ENCODE results near the gene ZNF48.
"Not testable (repeated sequence)": the region's sequence is repeated elsewhere in the genome, so short reads cannot be mapped to it uniquely, and the experiment has no call there.

ZNF48 gene

DNA sequence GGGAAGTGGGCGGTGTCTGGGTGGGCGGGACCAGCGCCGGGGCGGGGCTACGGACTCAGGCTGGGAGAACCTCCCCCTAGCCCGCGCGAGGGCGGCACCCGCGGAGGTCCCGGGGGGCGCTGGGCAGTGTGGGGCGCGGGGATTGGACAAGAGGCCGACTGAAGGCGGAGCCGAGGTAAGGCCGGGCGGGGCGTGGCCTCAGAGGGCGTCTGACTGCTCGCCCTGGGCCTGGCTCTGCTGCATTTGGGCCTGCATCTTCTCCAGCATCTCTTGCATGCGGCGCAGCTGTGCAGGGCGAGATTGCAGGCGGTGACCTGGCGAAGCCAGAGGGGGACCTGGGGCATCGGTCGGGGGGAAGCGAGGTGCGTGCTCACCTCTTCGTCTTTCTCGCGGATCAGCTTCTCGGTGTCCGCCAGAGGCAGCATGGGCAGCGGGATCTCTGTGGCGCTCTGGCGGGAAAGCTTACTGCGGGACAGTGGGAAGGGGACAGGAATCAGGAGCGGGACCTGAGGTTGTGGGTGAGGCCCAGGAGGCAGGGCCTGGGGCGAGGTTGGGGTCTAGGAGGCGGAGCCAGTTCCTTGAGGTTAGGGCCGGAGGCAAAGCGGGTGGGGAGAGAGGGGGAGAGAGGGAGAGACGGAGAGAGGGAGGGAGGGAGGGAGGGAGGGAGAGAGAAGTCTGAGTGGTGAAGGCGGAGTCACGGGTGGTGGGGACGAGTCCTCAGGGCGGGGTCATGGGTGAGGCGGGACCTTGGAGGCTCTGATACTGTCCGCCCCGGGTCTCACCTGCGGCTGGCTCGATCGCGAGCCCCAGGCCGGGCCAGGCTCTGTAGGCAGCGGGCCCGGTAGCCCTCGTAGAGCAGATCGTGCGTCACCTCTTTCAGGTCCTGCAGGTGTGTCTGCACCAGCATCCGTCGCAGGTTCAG is 16.7 kb upstream of the ZNF48 start:
- DNase-seq = peak; percentile 91 to 96

DNA sequence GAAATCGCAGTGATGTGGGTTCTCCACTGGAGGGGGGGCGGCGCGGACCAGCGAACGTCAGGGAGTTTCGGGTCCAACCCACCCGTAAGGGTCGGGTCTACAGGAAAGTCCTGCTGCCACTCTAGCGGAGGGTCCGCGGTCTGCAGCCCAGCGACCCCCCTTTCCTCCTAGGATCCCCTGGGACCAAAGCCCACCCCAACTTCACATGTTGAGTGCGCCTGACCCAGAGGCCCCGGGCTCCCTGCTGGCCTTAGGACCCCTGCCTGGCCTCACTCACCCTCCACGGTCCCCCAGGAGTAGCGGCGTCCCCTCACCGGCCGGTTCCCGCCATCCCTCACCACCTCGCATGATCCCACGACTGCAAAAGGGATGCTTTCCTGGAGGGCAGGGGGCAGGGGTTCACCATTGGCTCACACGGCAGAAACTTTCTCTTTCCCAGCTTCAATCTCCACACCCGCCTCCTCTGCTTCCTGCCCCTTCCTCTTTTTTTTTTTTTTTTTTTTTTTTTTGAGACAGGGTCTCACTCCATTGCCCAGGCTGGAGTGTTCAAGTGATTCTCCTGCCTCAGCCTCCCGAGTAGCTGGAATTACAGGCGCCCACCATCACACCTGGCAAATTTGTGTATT is 15.9 kb upstream of the ZNF48 start:
- no peak for DNase-seq

DNA sequence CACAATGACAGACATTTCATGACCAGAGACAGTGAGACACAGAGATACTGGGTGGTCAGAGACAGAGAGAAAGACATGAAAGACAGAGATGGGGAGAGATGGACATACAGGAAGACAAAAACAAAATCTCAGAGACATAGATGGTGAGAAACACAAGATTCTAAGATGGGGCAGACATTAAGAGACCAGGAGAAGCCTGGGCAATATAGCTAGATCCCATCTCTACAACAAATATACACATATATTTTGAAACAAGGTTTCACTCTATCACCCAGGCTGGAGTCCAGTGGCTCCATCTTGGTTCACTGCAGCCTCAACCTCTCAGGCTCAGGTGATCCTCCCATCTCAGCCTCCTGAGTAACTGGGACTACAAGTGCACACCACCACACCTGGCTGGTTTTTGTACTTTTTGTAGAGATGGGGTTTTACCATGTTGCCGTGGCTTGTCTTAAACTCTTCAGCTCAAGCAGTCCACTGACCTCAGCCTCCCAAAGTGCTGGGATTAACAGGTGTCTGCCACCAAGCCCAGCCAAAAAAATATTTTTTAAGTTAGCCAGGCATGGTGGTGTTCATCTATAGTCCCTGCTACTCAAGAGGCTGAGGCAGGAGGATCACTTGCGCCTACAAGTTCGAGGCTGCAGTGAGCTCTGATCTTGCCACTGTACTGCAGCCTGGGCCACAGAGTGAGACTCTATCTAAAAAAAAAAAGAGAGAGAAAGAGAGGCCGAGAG is 15.0 kb upstream of the ZNF48 start:
- DNase-seq = no peak

DNA sequence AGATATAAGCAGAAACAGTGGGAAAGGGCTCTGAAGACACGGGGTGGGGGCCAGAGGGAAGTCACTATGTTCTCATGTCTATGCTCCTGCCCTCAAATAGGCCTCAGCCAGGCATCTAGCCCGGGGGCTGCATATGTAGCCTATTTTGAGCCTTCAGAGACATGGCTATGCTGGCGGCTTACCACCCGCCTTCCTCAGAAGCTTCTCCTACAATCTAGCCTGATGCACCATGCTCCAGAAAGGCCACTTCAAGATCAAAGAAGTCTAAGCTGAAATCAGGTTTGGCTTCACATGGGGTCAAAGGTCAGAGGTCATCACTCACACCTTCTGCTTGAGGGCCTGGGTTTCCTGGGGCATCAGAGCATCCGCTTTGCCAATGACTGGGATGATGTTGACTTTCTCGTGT is 14.4 kb upstream of the ZNF48 start:
- DNase-seq = no peak

DNA sequence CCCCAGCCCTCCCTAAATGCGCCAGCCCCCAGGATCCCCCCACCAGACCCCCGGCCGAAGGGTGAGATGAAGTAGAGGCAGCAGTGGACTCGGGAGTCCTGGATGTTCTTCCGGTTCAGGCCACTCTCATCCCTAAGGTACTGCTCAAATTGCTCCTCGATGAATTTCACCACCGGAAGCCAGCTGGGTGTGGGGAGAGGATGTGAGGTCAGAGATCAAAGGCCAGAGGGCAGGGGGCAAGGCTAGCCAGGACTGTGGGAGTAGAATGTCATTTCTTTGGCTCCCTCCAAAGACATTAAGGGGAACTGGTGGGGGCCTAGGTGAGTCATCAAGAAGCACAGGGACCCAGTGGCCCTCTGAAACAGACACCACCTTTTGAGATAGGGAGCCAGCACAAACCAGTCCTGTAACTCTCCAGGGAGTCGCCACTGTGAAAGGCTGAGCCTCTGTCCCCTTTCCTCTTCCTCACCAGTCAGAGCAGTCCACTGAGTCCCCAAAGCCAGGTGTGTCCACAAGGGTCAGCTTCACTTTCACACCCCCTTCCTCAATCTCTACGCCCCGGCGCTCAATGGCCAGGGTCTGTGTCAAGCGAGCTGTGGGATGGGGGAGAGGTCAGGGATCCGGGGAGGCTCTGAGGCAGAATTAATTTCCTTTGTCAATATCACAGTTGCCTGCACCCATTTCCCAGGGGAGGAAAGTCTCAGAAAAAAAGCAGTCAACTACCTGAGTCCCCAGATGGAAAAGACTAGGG is 13.8 kb upstream of the ZNF48 start:
- no peak for DNase-seq

DNA sequence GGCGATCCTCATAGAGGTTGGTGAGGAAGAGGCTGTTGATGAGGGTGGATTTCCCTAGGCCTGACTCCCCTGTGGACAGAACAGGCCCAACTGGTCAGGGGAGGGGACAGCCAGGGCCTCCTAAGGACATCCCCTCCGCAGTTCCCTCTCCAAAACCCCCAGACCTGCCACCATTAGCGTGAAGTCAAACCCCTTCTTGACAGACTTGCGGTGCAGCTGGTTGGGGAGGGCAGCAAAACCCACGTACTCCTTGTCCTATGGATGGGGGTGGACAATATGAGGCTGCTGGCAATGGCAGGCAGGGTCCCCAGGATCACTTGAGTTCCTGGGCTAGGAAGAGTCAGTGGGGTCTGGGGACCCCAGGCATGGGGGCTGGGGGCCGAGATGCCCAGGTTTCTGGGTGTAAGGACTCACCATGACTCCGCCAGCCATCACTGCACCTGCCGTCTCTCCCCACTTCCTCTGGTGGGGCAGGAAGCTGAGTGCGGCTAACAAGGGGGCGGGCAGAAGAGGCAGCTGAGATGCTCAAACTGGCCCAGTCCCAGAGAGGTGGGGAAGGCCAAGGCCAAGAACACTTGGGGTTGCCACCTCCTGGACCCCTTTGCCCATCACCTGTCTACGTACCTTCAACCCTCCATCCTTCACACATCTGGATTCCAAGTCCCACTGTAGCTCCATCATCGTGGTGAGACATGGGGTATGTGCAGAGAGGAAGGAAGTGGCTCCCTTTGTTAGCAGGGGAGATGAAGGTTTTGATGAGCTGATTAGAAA is 12.9 kb upstream of the ZNF48 start, which contains the start of gene SEPTIN1:
TSS of gene SEPTIN1 (minus strand) at position 451 of the 771 bp plus-strand sequence. CDS start at position 432, 19 bp downstream.
- DNase-seq = no peak

DNA sequence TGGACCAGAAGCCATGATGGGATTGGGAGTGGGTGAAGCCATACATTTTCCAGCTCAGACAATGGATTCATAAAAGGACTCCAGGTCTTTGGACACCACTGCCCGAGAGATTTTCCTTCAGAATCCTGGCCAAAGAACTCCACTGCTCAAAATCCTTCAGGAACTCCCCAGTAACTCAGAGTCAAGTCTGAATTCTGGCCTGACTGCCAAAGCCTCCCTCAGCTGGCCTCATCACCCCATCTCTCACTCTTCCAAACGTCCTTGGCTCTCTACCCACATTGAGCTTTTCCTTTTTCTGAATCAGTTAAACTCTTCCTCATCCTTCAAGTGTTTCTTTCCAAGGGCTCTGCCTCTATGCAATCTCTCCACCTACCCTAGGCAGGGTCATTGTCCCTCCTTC is 11.7 kb upstream of the ZNF48 start:
- DNase-seq = no peak

DNA sequence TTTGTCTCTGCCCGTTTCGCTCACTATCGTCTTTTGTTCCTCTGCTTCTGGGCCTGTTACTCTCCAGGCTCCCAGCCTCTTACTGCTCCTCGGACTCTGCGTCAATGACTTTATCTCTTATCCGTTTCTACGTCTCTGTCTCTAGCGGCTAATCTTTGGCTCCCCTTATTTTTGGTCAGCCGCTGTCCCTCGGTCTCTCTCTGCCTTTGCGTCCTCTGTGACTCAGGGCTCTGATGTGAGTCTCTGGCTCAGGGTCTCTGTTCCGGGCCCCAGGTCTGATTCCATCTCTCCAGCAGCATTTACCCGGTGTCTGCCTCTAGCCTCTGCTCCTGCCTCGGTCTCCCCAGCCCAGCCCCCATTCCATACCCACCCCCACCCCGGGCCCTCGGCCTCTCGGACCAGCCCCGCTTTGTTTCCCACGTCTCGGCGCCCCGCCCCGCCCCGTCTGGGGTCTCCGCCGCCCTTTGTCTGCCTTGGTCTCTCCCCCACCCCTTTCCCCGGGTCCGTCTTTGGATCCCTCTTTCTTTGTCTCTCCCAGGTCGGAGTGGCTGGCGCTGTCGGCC is 547 bp upstream of the ZNF48 start:
- DNase-seq = no peak

DNA sequence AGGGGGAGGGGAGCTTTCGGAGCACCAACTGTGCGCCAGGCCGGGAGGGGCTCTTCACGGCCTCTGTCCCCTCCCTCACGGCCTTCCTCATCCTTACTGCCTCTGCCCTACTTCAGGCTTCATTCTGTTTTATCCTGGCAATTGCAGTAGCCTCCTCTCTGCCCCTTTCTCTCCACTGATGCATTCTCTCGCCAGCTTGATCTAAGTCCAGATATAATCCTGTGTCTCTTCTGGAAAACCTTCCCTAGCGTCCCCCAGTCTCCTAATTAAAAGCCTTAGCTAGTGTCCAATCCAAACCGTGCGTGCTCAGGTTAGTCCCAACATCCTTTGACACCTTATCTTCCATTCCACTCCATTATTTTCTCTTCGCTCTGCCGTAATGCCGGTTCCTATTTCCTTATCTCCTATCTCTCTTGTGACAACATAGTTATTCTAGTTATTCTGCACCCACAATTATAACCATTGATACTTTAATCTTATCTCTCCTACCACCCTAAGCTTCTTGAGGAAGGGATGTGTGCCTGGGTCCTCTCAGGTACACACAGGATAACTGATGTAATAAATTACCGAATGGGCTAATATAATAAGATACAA is 869 bp downstream of the ZNF48 start:
- no peak for DNase-seq

DNA sequence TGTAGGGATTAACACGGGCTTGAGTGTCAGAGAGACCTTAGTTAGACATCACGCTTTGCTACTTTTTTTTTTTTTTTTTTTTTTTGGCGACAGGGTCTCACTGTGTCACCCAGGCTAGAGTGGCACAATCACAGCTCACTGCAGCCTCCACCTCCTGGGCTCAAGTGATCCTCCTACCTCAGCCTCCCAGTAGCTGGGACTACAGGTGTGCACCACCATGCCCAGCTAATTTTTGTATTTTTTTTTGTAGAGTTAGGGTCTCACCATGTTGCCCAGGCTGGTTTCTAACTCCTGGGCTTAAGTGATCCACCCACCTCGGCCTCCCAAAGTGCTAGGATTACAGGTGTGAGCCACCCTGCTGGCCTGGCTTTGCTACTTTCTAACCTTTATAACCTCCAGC is 1.4 kb downstream of the ZNF48 start:
- not testable (repeated sequence) for DNase-seq

DNA sequence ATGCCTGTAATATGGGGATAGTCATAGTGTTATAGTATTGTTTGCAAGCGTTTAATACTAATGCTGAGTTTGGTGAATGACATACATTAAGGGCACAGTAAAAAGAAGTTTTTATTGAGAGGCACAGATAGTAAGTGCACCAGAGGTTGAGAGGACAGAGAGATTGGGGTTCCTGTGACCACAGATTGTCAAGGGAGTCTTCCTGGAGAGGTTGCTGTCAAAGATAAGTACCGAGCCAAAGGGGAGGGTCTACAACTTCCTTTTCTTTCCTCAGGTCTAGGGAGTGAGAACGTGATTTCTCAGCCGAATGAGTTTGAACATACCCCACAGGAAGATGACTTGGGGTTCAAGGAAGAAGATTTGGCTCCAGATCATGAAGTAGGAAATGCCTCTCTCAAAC is 1.8 kb downstream of the ZNF48 start:
- DNase-seq = no peak

DNA sequence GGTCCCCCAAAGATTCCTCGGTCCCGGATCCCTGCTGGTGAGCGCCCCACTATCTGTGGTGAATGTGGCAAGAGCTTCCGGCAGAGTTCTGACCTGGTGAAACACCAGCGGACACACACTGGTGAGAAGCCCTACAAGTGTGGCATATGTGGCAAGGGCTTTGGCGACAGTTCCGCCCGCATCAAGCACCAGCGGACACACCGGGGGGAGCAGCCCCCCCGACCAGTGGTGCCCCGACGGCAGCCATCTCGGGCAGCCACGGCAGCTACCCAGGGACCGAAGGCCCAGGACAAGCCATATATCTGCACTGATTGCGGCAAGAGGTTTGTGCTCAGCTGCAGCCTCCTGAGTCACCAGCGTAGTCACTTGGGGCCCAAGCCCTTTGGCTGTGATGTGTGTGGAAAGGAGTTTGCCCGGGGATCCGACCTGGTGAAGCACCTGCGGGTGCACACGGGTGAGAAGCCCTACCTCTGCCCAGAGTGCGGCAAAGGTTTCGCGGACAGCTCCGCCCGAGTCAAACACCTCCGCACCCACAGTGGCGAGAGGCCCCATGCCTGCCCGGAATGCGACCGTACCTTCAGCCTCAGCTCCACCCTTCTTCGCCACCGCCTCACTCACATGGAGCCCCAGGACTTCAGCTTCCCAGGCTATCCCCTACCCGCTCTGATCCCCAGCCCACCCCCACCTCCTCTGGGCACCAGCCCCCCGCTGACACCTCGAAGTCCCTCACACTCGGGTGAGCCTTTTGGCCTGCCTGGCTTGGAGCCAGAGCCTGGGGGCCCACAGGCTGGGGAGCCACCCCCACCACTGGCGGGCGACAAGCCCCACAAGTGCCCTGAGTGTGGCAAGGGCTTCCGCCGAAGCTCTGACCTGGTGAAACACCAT is 2.8 kb downstream of the ZNF48 start:
- DNase-seq = no peak

DNA sequence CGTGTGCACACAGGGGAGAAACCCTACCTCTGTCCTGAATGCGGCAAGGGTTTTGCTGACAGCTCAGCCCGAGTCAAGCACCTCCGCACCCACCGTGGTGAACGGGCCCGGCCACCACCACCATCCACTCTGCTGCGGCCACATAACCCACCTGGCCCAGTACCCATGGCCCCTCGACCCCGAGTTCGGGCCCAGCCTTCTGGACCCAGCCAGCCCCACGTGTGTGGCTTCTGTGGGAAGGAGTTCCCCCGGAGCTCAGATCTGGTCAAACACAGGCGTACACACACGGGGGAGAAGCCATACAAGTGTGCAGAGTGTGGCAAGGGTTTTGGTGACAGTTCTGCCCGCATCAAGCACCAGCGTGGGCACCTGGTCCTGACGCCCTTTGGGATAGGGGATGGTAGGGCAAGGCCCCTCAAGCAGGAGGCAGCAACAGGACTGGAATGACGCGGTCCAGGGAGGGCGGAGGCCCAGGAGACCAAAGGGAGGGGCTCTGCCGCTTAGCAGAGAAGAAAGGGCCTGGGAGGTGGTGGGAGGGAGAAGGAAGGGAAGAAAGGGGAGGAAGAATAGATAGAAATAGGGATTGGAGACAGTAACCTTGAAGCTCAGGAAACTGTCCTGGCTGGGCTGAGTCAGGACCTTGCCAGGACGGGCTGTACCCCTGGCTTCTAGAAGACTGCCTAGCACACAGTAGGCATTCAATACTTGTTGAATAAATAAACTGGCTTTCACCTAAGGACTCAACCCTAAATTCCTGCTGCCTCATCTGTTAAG is 3.6 kb downstream of the ZNF48 start:
- DNase-seq = no peak

DNA sequence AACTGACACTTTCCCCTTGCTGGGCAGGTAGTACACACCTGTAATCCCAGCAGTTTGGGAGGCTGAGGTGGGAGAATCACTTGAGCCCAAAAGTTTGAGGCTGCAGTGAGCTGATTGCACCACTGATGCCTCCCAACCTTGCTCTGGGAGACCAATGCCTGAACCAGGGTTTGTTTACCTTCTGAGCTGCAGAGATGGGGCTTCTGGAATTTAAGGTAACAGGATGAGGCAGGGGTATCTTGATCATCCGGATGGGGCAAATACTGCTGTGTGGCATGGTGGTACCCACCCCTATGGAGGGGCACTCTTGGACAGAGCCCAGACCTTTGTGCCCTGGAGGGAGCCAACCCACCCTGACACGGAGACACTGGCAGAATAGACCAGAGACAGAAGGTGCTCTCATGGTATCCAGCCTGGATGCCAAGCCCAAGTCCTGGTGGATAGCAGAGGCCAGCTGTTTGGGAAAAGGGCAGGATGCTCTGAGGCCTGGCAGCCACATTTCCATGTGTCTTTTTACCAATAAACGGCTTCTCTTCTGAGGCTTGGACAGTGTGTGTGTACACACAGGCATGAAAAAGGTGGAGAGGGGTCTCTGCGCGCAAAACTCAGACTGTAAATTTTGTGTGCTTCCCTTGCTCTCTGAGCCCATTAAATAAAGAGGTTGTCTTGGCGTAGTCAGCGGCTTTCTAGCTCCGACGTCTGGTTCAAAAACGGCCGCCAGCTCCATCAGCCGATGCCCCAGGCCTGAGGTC is 4.4 kb downstream of the ZNF48 start:
- no peak for DNase-seq

DNA sequence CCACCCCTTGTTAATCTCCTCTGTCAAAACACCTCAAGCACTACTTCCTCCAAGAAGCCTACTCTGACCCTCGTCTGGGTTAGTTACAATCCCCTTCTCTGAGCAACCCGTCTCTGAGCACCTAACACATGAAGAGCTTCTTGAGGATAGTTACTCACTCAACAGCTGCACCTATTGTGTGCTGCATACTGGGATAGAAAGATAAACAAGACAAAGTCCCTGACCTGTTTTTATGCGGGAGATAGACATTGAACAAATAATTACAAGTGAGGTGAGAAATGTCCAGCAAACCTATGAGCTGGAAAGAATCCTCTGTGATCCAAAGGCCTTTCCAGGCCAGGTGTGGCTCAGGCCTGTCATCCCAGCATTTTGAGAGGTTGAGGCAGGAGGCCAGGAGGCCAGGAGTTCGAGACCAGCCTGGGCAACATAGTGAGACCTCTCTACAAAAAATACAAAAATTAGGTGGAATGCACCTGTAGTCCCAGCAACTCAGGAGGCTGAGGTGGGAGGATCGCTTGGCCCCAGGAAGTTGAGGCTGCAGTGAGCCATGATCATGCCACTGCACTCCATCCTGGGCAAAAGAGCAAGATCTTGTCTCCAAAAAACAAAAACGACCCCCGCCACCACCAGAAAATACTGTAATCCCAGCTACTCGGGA is 6.7 kb downstream of the ZNF48 start:
- no peak for DNase-seq

DNA sequence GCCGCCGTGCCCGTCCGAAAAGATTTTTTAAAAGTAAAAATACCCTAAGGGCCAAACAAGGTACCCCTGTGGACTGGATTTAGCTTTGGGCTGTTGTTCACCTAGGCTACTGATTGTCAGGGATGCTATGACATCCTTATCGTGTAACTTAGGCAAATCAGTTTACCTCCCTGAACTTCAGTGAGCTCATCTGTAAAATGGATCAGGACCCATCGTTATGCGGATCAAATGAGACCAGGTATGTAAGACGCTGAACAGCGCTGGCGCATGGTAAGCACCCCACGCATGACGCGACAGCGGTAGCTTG is 11.5 kb downstream of the ZNF48 start:
- no peak for DNase-seq

DNA sequence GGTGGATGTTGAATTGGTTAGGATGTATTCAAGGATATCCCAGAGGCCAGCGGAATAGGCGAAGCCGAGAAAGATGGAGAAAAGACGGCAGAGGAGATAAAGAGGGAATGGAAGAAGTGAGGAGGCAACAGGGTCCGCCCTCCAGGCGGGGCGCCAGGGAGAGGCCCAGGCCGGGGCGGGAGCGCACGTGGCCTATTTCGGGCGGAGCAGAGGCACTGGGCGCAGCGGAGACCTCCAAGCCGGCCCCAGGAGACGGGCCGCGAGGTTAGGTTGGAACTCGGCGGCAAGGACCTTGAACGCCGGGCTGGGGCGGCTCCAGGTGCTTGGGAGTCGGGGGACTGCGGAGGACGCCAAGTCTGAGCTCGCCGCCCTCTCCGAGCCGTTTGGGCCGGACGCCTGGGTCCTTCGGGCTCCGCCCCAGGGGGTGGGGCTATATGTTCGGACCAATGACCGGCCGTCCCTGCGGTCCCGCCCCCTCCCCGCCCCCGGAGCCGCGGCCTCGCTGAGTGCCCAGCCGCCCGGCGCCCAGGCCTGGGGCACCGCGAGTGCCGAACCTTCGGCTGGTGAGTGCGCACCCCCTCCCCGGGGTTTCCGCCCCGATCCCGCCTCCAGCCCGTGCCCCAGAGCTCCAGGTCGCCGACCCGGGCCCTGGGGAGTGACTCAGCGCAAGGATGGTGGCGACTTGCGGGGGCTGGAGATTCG is 12.0 kb downstream of the ZNF48 start, which contains the start of gene ZNF771:
TSS of gene ZNF771 (plus strand) at position 505 of the 702 bp plus-strand sequence. CDS start 448 bp downstream, outside the sequence.
- peak in 1 of 2 experiments; percentile 62 for DNase-seq

Measured in cerebellar nuclear complex (tissue), 1 donor.